Limb (tissue), 2 donors: Measurements from ENCODE around the gene ACTN1.

Experiments
- DNase-seq, 2 donors: peaks; one replicate each; pipeline ENCODE4 v3.0.0-alpha.2; 2016; ENCODE audit errors: extremely low spot score in 2 of 2

The ACTN1 gene

GRCh38 chr14:68970038-68970612 lies 9.0 kb downstream of the ACTN1 start:
- DNase-seq, result no peak

- DNase-seq, result peak; percentile 51 to 61
Measured at GRCh38 chr14:68969278-68970033, 9.6 kb downstream of the ACTN1 start.

- no peak for DNase-seq
Measured at GRCh38 chr14:68968721-68969120, 10.4 kb downstream of the ACTN1 start.

- DNase-seq, result no peak
Measured at GRCh38 chr14:68968051-68968450, 11.1 kb downstream of the ACTN1 start.

- DNase-seq, result no peak
Measured at GRCh38 chr14:68967459-68967940, 11.6 kb downstream of the ACTN1 start.

- no peak for DNase-seq
Measured at GRCh38 chr14:68966872-68967301, 12.2 kb downstream of the ACTN1 start.

GRCh38 chr14:68965261-68965761 lies 13.8 kb downstream of the ACTN1 start:
- DNase-seq, result no peak

GRCh38 chr14:68964300-68965093 lies 14.6 kb downstream of the ACTN1 start:
- no peak for DNase-seq

- no peak for DNase-seq
Measured at GRCh38 chr14:68962681-68963080, 16.4 kb downstream of the ACTN1 start.

GRCh38 chr14:68961781-68962584 lies 17.1 kb downstream of the ACTN1 start:
- DNase-seq, result no peak

- no peak for DNase-seq
Measured at GRCh38 chr14:68961361-68961760, 17.7 kb downstream of the ACTN1 start.

- DNase-seq, result no peak
Measured at GRCh38 chr14:68960123-68960522, 19.0 kb downstream of the ACTN1 start.

- no peak for DNase-seq
Measured at GRCh38 chr14:68959035-68959434, 20.1 kb downstream of the ACTN1 start.

GRCh38 chr14:68958553-68958952 lies 20.5 kb downstream of the ACTN1 start:
- DNase-seq, result no peak

- DNase-seq, result no peak
Measured at GRCh38 chr14:68957775-68958174, 21.3 kb downstream of the ACTN1 start.

GRCh38 chr14:68956724-68957123 lies 22.4 kb downstream of the ACTN1 start:
- DNase-seq, result no peak

GRCh38 chr14:68955851-68956179 lies 23.3 kb downstream of the ACTN1 start:
- DNase-seq, result no peak

- no peak for DNase-seq
Measured at GRCh38 chr14:68955164-68955850, 23.8 kb downstream of the ACTN1 start.

- no peak for DNase-seq
Measured at GRCh38 chr14:68953196-68953555, 25.9 kb downstream of the ACTN1 start.

GRCh38 chr14:68952531-68953195 lies 26.4 kb downstream of the ACTN1 start:
- peak; percentile 77 to 84 for DNase-seq
